ENCODE results near the gene GABRA1. TPM values are rescaled to one million over a fixed set of nuclear protein-coding genes. Genes with fewer than 3 reads are reported as not detected.

The GABRA1 gene
- total RNA-seq (2022; extraction: Qiagen RNA extraction; ENCODE audit: low read depth) = not detected in 5 replicates

DNA sequence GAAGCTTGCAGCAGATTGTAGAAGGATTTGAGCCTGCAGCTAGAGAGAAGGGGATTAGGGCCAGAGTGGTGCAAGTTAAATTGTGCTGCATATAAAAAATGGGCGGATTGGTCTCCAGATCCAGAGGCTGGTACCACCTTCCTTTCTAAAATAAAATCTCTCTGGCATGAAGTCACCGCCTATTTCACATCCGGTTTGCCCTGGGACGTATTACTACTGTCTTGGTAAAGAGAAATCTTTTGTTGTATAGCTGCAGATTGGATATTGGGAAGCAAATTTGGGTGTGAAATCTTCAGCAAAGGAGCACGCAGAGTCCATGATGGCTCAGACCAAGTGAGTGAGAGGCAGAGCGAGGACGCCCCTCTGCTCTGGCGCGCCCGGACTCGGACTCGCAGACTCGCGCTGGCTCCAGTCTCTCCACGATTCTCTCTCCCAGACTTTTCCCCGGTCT lies at the start of gene GABRA1:
TSS of gene GABRA1 (plus strand) at position 180 of the 451 bp plus-strand sequence. CDS start 2,691 bp downstream, outside the sequence.

Other genes starting within 250 kb of the GABRA1 start
- gene GABRA6, start 162.4 kb upstream of the GABRA1 start, total RNA-seq (2022; extraction: Qiagen RNA extraction; ENCODE audit: low read depth) = not detected in 5 replicates
- gene GABRG2, start 219.7 kb downstream of the GABRA1 start, total RNA-seq (2022; extraction: Qiagen RNA extraction; ENCODE audit: low read depth) = not detected in 5 replicates

All from A549 treated with GW870086 at 1 μM for 4 hours (cell line).